Activated CD8-positive, alpha-beta memory T cell treated with anti-CD3 and anti-CD28 coated beads, Interleukin-2, amount 50 U/mL, for 4 hours (primary cell): ENCODE data around the gene CNTN1.

Experiments used
- DNase-seq: peaks from one replicate; pipeline ENCODE4 v3.0.0-alpha.2; 2020

The CNTN1 gene

DNA sequence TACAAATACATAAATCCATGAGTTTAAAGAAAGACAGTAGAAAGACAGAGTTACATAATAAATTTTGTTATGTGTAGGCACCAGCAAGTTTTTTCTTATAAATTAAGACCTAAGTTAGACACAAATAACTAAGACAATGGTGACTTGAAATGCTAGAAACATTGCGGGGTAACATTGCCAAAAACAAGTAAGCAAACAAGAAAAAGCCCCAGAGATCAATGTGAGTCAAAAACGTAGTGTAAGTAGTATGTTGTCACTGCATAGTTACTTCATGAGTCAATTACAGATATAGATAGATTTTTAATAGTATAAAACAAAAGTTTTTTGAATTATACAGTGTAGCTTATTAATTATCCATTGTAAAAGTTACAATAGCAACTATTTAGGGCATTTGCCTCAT, 83.4 kb downstream of the CNTN1 start:
- no peak for DNase-seq

DNA sequence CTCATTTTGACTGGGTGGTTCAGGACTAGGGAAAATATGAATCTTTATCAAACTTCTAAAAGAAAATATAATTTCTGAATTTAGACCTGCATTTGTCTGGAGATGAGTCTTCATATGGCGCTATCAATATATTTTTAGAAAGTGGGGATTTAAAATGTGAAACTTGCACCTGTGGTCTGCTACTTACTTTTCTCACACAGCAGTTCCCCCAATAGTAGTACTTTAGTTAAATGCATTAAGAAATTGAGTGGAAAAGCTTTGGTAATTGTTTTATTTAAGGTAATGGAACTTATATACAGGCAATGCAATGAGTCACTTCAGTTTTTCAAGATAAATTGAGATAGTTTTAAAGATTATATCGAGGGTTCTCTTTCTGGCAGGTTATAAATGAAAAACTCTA, 91.9 kb downstream of the CNTN1 start:
- DNase-seq: no peak

- no peak for DNase-seq
Observed at GRCh38 chr12:40788276-40788675, 96.0 kb downstream of the CNTN1 start.

- no peak for DNase-seq
Observed at GRCh38 chr12:40792792-40793386, 100.7 kb downstream of the CNTN1 start.

DNA sequence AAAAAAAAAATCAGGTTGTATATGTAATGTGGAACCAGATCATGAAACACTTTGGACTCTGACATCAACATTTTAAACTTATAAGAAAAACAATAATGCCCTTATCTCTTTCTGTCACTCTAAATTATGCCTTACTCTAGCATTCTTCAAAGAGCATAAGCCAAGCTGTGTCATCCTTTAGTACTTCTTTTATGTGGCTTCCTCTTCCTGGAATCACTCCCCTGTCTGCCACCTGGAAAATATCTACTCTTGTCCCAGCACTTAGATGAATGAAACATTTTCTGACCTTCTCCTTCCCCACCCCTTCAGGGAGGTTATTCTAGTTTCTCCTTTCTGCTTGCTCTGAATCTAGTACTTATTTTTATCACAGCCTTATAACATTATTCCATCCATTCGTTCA, 101.2 kb downstream of the CNTN1 start:
- no peak for DNase-seq

- DNase-seq: no peak
Observed at GRCh38 chr12:40794087-40794486, 101.8 kb downstream of the CNTN1 start.

- DNase-seq: no peak
Observed at GRCh38 chr12:40801082-40801481, 108.8 kb downstream of the CNTN1 start.

DNA sequence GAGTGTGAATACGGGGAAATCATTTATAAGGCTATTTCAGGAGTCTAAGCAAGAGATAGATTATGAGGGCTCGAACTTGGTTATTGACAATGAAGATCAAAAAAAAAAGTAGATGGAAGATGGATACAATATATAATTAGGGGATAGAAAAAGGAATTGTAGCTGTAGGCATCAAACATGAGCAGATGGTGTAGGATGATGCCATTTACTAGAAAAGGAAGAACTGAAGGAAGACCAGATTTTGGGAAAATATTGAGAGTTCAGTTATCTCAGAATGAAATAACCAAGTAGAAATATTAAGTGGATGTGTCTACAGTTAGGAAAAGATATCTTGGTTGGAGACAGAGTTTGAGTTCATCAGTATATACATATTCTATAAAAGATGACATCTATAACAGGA, 109.6 kb downstream of the CNTN1 start:
- no peak for DNase-seq

DNA sequence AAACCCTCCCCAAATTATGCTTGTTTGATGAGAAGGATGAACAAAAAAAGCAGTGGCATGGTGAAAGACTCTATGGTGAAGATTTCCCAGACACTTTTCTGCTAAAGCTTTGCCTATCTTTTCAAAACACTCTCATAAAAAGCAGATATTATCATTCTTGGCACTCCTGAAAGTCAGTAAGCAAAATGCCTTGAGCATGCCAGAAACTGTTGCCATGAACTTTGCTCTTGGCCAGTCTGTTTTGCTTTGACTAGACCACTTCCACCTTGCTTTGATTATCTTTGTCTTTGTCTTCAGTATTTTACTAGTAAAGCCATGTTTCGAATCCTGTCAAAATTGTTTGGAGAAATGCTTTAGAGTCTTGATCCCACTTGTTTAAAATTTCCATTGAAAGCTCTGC, 110.4 kb downstream of the CNTN1 start:
- DNase-seq: no peak

- no peak for DNase-seq
Observed at GRCh38 chr12:40819436-40820108, 127.3 kb downstream of the CNTN1 start.

DNA sequence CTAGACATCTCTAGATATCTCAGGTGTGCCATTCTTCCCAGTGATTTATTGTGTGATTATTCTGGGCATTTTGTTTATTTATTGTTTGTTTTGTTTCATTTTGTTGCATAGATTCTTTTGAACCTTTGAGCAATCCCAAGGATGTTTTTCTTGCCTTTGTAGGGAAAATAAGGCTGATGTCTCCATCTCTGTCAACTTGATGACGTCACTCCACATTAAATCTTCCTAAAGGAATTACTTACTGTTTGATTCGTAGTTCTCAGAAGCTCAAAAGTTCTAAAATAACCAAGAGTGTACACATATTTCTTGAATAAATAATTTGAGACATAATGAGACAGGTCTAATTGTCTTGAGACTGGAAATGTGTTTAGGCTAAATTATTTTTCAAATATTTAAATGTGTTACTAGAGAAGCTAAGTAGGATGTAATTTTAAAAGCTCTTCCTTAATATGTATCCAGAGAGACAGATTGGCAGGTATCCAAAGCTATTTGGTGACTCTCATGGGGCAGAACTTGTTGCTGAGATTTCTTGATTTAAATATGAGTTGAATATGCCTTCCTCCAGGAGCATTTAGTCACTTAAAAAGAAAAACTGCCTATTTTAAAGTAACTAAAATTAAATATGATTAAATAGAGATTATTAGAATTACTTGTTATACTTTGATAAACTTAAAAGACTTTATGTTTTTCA, 128.7 kb downstream of the CNTN1 start:
- DNase-seq: no peak

DNA sequence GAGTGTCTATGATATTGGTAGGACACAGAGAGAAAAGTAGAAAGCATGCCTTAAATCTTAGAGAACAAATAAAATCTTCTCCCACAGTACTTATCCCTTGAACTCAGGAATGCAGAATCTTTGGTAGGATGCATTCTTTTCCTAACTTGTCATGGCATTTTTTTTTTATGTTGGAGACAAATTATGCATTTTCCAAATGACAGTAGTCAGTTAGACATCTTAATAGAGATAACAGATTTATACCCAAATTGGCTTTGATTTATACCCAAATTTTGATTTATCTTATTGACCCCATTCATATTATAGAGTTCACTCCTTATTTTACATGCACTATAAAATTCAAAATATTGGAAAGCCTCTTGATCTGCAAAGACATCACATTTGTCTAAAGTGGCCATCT, 132.9 kb downstream of the CNTN1 start:
- DNase-seq: no peak

GRCh38 chr12:40827683-40828592, 135.7 kb downstream of the CNTN1 start:
- DNase-seq: no peak

- no peak for DNase-seq
Observed at GRCh38 chr12:40828593-40828990, 136.4 kb downstream of the CNTN1 start.

DNA sequence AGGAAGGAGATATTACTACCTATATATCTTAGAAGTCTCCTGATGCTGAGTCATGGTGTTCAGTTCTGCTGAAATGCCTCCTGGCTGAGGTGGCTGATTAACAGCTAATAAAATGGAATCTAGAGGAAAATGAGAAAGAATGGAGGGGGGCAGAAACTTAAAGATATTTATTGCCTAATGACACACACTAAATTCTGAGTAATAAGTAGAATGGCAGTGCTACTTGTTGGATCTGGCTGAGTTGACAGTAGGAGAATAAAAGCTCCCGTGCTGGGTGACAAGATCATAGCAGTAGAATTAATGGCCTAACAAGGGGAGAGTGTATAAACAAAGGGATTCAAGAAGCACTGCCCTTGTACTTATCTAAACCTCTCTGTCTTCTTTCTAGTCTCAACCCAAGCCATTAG, 137.5 kb downstream of the CNTN1 start:
- no peak for DNase-seq

- DNase-seq: no peak
Observed at GRCh38 chr12:40831916-40832315, 139.7 kb downstream of the CNTN1 start.

GRCh38 chr12:40832668-40833067, 140.4 kb downstream of the CNTN1 start:
- no peak for DNase-seq

DNA sequence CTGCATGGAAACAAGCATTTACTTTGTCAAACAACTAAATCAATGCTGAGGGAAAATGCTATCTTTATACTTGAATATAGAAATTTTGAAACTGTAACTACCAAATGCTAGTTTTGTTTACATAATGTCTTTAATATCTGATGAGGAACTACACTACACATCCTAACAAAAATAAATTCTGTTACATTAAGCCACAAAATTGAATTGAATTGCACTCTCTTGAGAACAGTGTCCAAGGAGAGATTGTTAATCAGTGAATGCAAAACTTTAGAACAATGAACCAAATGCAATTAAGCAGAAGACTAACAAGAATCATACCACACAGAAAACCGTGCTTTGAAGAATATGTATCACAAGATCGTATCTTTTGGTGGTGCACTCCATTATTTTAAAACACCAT, 141.6 kb downstream of the CNTN1 start:
- DNase-seq: no peak

GRCh38 chr12:40834321-40834720, 142.1 kb downstream of the CNTN1 start:
- no peak for DNase-seq

DNA sequence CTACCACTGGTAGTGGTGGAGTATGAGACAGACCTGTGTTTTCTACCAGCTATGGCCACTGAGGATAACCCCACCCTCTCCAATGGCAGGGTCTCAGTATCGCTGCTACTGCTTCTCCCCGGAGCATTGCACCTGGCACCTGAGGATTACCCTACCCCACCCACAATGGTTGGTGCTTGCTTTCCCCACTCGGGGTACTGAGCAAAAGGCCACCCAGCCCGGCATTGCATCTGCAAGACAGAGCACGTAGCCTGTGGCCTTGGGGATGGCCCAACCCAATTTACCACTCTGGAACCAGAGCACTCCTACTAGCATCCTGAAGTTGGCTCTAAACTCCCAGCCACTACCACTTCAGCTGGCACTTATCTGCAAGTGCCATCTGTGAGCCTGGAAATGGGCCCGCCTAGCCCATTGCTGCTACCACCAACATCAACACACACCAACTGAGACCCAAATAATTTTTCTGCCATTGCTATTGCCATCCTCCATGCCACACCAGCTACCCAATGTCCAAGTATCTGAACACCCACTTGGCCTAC, 145.7 kb downstream of the CNTN1 start:
- DNase-seq: no peak

GRCh38 chr12:40843495-40843894, 151.3 kb downstream of the CNTN1 start:
- no peak for DNase-seq

DNA sequence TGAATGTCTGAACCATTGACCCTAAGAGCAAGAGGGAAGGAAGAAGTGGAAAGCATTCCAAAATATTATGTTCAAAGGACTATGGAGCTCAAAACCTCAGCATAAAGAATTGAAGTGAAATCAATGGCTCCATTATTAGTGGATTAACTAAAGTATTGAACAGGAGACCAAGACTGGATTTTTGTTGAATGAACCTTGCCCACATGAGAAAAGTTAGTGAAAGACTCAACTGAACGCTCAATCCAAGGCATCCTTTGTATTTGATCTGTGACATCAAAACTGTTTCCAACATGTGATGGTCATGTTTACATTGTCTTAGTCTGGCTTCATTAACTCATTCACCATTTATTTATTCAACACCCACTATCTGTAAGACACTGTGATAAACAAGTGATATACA, 161.0 kb downstream of the CNTN1 start:
- no peak for DNase-seq

DNA sequence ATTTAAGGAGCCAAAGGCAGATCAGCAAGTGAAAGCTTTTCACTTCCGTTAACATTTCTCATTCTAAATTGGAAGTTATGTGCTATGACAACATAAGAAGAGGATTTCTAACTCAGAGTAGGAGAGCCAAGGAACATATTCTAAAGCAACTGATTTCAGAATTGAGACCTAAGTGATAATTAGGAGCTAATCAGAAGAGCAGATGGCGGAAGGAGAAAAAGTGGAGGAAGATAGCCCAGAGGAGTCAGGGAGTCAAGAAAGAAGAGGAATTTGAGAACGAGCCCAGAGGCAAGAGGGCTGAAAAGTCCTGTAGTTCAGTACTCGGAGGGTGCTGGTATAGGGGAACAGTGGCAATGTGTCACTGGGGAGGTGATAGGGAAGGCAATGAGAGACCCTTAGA, 162.4 kb downstream of the CNTN1 start:
- no peak for DNase-seq
